ENCODE results near the gene TRPM3.

- no peak for TF ChIP-seq POLR2A (IDR thresholded peaks at IDR 0.05)
- TF ChIP-seq, protein P1, sequence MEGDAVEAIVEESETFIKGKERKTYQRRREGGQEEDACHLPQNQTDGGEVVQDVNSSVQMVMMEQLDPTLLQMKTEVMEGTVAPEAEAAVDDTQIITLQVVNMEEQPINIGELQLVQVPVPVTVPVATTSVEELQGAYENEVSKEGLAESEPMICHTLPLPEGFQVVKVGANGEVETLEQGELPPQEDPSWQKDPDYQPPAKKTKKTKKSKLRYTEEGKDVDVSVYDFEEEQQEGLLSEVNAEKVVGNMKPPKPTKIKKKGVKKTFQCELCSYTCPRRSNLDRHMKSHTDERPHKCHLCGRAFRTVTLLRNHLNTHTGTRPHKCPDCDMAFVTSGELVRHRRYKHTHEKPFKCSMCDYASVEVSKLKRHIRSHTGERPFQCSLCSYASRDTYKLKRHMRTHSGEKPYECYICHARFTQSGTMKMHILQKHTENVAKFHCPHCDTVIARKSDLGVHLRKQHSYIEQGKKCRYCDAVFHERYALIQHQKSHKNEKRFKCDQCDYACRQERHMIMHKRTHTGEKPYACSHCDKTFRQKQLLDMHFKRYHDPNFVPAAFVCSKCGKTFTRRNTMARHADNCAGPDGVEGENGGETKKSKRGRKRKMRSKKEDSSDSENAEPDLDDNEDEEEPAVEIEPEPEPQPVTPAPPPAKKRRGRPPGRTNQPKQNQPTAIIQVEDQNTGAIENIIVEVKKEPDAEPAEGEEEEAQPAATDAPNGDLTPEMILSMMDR (IDR thresholded peaks at IDR 0.05) = no peak
- TF ChIP-seq POLR2AphosphoS5 (IDR thresholded peaks at IDR 0.05) = no peak
These were observed 616.6 kb downstream of the TRPM3 start for GRCh38 chr9:70504834-70505233.
